ENCODE data around the gene TAGAP. TPM values are rescaled to one million over a fixed set of nuclear protein-coding genes. Genes with fewer than 3 reads are reported as not detected.

TAGAP gene
- total and polyA plus RNA-seq, 9 of the 15 experiments (the other 6 are each of a cell fraction or from before 2014, with no cell fraction given): 0.07 TPM; not detected in 8

DNA sequence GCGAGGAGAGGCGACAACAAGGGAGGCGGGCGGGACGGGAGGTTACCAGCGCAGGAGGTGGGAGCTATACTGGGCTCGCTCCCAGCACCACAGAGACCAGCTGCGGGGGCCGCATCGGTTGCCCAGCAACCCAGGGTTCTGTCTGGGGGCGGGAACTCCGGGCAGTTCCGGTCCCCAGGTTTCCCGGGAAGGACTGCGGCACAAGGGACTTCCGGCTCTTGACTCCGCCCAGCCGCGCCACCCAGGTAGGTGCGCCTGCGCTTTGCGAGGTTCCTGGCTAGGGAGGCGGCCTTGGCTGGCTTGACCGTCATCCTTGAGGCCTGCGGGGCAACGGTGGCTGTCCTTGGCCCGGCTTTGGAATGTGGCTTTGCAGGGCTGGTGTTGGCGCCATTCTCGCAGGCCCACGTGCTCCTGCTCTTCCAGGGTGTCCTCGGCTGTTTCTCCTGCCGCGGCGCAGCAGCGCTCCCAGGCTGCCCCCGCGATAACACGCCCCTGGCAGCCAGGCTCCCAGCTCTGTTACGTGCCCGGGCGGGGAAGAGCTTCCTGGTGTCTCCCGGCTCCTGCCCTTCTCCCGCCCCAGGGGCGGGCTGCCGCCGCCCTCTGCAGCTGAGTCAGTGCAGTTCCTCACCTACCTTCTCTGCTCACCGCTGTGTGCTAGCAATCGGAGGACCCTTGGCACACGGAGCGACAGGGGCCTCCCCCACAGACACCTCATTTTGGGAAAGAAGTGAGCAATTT, 45.0 kb downstream of the TAGAP start, which contains the start of gene RSPH3 (continued):
- TF ChIP-seq, protein P1, sequence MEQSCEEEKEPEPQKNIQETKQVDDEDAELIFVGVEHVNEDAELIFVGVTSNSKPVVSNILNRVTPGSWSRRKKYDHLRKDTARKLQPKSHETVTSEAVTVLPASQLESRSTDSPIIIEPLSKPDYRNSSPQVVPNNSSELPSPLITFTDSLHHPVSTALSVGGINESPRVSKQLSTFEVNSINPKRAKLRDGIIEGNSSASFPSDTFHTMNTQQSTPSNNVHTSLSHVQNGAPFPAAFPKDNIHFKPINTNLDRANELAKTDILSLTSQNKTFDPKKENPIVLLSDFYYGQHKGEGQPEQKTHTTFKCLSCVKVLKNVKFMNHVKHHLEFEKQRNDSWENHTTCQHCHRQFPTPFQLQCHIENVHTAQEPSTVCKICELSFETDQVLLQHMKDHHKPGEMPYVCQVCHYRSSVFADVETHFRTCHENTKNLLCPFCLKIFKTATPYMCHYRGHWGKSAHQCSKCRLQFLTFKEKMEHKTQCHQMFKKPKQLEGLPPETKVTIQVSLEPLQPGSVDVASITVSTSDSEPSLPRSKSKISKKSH (CRISPR knock-in tag; IDR thresholded peaks at IDR 0.05): no peak
- TF ChIP-seq CBX5 (IDR thresholded peaks at IDR 0.05; ENCODE audit: borderline replicate concordance, low read depth) (0 out of 2 replicates have a peak, but pooled peaks have one; percentile 52), IFI16 (CRISPR knock-in tag; IDR thresholded peaks at IDR 0.05) (no peak), ZNF184 (CRISPR knock-in tag; IDR thresholded peaks at IDR 0.05) (no peak), ZNF232 (CRISPR knock-in tag; IDR thresholded peaks at IDR 0.05) (no peak), ZFPM2 (CRISPR knock-in tag; IDR thresholded peaks at IDR 0.05) (no peak), RBM15 (IDR thresholded peaks at IDR 0.05; ENCODE audit: insufficient read depth, low read length) (no peak), CBX8 (IDR thresholded peaks at IDR 0.05; ENCODE audit: borderline replicate concordance, extremely low read depth, low read depth, low read length, poor library complexity, severe bottlenecking) (no peak), HNRNPLL (IDR thresholded peaks at IDR 0.05; ENCODE audit: low read depth, low read length, poor library complexity, severe bottlenecking) (peak; percentile 46), ZNF395 (CRISPR knock-in tag; IDR thresholded peaks at IDR 0.05) (peak; percentile 78; the same call in 1 of the 2 replicates), ZBTB1 (CRISPR knock-in tag; IDR thresholded peaks at IDR 0.05; ENCODE audit: borderline replicate concordance, low read depth) (no peak; the same call in none of the 2 replicates), LARP7 (IDR thresholded peaks at IDR 0.05) (no peak), BRD4 (IDR thresholded peaks at IDR 0.05) (no peak; the same call in 1 of the 2 replicates), GTF2A2 (tag; IDR thresholded peaks at IDR 0.05) (no peak; the same call in 1 of the 2 replicates), MCM5 (IDR thresholded peaks at IDR 0.05; ENCODE audit: low read depth) (no peak), AFF4 (CRISPR knock-in tag; IDR thresholded peaks at IDR 0.05) (peak; percentile 83)
- TF ChIP-seq, protein P2, sequence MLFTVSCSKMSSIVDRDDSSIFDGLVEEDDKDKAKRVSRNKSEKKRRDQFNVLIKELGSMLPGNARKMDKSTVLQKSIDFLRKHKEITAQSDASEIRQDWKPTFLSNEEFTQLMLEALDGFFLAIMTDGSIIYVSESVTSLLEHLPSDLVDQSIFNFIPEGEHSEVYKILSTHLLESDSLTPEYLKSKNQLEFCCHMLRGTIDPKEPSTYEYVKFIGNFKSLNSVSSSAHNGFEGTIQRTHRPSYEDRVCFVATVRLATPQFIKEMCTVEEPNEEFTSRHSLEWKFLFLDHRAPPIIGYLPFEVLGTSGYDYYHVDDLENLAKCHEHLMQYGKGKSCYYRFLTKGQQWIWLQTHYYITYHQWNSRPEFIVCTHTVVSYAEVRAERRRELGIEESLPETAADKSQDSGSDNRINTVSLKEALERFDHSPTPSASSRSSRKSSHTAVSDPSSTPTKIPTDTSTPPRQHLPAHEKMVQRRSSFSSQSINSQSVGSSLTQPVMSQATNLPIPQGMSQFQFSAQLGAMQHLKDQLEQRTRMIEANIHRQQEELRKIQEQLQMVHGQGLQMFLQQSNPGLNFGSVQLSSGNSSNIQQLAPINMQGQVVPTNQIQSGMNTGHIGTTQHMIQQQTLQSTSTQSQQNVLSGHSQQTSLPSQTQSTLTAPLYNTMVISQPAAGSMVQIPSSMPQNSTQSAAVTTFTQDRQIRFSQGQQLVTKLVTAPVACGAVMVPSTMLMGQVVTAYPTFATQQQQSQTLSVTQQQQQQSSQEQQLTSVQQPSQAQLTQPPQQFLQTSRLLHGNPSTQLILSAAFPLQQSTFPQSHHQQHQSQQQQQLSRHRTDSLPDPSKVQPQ (CRISPR knock-in tag; IDR thresholded peaks at IDR 0.05; ENCODE audit: borderline replicate concordance): no peak
